ENCODE measurements around the gene ECHDC3.
"Not testable (repeated sequence)": the region's sequence is repeated elsewhere in the genome, so short reads cannot be mapped to it uniquely, and the experiment has no call there.

ECHDC3 gene, protein sequence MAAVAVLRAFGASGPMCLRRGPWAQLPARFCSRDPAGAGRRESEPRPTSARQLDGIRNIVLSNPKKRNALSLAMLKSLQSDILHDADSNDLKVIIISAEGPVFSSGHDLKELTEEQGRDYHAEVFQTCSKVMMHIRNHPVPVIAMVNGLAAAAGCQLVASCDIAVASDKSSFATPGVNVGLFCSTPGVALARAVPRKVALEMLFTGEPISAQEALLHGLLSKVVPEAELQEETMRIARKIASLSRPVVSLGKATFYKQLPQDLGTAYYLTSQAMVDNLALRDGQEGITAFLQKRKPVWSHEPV

DNA sequence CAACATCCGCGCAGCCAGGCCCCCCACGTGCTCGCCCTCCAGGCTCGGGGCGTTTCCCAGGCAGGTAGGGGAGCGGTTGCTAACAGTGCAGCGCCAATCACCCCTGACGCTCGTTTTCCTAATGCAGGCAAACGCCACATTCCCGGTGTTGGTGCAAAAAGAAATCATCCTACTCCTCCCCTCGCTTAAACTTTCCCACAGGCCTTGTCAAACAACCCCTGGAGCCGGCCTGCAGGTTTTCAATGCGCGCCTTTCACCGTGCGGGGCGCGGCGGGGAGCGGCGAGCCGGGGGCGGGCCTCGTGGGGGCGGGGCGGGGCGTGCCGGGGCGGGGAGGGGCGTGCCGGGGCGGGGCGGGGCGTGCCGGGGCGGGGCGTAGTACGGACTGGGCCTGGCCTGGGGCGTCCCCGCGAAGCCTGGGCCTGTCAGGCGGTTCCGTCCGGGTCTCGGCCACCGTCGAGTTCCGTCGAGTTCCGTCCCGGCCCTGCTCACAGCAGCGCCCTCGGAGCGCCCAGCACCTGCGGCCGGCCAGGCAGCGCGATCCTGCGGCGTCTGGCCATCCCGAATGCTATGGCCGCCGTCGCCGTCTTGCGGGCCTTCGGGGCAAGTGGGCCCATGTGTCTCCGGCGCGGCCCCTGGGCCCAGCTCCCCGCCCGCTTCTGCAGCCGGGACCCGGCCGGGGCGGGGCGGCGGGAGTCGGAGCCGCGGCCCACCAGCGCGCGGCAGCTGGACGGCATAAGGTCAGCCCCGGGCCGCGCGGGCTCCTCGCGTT is at the start of gene ECHDC3:
Gene ECHDC3, plus strand, starts transcription at position 374 of the 770 bp plus-strand sequence. Its CDS starts 195 bp downstream, at position 569.
- DNase-seq = peak; percentile 22

DNA sequence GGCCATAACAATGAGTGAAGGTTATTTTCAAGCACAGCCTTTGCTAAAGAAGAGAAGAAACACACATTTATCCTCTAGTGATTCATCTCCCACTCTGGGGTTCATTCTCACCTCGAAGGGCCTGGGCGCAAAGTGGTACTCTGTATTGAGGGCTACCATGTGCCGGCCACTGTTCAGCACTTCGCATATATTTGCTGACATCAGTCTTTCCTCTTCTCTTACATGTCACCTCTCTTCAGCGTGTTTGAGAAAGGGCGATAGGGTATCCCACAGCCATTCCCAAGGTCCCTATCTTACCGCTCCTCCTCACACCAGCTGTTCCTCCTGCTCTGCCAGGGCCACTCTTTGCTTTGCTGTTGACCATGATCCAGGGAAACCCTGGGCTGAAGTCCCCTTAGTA is 48.8 kb upstream of the ECHDC3 start:
- no peak for DNase-seq

DNA sequence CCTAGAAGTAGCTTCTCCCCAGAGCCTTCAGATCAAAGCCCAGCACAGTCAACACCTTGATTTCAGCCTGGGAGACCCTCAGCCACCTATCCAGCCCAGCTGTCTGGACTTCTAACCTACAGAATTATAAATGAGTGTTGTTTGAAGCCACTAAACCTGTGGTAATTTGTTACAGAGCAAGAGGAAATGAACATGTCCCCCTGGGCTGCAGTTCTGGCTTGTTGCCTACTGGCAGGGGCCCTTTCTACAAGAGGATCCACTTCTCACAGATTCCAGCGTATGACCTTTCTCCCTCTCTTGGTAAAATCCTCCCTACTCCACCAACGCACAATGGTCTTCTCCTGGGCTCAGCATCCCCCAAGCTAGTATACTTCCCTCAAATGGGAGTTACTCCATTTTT is 46.4 kb upstream of the ECHDC3 start:
- no peak for DNase-seq

DNA sequence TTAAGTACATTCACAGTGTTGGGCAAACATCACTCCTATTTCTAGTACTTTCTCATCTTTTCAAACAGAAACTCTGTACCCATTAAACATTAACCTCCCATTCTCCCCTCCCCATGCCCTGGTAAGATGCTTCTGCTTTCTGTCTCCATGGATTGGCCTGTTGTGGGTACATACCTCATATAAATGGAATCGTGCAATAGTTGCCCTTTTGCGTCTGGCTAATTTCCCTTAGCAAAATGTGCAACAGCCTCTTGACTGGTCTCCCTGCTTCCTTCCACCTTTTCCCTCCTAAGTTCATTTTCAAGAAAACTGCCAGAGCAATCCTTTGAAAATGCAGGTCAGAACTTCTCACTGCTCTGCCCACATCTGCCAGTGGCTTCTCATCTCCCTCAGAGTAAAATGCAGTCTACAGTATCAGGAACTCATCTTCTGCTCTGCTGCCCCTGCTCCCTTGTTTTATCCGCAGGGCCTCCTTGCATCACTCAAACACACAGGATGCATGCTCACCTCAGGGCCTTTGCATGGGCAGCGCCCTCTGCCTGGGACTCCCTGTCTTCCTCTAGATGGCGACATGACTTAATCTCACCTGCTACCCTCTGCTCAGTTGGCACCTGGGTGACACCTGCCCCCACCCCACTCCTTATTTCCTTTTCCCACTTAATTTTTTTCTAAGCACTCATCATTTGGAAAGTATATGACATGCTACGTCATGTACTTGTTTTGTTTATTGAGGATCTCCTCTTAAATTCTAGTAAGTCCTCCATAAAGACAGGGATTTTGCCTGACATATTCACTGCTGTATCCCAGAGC is 44.3 kb upstream of the ECHDC3 start:
- DNase-seq = no peak

DNA sequence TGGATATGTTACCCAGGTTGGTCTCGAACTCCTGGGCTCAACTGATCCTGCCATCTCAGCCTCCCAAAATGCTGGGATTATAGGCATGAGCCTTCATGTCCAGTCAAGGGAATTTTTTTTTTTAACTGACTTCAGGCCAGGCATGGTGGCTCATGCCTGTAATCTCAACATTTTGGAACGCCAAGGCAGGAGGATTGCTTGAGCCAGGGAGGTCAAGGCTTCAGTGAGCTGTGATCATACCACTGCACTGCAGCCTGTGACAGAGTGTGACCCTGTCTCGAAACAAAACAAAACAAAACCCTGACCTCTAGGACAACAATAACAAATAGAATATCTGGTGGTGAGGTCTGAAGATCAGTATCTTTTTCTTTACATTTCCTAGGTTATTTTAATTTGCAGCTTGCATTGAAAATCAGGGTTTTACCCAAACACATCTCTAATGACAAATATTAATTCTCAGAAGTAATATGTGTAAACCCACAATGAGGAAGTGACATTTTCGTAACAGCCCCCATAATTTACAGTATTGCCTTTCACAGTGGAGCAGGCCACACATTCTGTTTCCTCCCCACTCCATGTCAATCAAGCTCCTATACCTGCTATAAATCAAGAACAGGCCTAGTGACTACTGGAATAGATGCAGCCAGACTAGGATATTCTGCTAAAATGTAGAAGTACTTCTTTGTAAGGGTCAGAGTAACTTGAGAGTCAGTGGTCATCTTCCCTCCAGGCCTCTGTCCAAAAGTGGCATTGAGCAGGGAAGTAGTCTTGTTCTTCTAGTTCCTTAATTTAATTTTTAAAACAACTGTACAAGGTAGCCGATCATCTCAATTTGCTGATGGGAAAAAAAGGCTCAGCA is 43.3 kb upstream of the ECHDC3 start:
- DNase-seq = no peak

DNA sequence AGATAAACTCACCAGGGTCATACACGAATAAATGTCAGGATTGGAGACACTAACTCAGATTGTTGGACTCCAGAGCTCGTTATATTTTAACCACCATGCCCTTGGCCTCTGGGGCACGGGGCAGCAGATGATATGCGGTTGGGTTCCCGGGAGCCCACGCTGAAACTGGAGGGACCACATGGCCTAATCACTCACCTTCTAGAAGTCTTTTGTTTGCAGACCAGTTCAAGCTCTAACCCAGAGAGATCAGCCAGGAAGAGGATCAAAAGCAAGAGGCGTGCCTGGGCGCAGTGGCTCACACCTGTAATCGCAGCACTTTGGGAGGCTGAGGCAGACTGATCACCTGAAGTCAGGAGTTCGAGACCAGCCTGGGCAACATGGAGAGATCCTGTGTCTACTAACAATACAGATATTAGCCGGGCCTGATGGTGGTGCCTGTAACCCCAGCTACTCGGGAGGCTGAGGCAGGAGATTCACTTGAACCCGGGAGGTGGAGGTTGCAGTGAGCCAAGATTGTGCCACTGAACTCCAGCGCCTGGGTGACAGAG is 42.6 kb upstream of the ECHDC3 start:
- DNase-seq = no peak

DNA sequence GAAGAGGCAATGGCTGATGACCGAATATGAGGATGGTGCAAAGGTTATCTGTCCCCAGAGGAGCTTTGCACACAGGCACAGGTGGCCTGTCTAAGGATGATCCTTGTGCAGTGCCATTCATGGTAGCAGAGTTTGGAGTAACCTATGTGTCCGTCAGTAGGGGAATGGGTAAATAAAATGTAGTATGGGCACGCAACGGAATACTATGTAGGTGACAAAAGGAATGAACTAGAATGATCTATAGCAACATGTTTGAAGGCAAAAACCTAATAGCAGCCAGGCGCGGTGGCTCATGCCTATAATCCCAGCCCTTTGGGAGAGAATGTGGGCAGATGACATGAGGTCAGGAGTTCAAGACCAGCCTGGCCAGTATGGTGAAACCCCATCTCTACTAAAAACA is 41.6 kb upstream of the ECHDC3 start:
- no peak for DNase-seq

DNA sequence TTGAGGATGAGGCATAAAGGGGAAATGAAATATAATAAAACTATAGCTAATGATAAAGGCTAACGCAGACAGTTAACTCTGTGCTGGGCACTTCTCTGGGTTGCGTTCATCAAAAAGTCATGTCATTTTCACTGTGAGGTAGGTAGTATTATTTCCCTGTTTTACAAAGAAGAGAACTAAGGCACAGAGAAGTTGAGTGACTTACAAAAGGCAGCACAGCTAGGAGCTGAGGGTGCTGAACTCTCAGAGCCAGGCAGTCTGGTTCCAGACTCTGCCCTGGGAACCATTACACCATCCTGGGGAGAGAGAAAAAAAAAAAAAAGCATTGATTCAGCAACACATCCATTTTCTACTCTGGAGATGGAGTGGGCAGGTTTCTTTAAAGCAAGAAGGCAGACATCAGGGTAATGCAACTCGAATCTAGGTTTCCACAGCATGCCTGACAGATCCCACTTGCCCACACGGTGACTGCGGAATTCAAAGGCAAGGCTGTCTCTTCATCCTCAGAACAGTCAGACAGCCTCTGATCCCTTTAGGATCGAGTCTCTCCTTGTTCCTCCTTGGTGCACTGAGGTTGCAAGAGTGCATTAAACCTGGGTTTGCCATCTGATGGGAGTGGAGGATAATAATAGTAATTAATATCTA is 40.6 kb upstream of the ECHDC3 start:
- no peak for DNase-seq

DNA sequence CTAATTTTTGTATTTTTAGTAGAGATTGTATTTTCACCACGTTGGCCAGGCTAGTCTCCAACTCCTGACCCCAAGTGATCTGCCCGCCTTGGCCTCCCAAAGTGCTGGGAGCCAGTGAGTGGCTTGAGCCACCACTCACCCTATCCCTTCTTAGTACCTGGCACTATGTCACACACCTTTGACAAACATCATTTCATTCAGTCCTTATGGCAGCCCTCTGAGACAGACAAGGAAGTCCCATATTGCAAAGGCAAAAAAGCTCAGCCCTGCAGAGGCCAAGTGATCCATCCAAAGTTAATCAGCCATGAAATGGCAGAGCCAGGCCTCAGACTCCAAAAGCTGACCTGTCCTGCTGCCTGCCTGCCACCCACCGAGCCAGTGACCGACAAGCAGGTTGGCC is 39.9 kb upstream of the ECHDC3 start:
- no peak for DNase-seq

DNA sequence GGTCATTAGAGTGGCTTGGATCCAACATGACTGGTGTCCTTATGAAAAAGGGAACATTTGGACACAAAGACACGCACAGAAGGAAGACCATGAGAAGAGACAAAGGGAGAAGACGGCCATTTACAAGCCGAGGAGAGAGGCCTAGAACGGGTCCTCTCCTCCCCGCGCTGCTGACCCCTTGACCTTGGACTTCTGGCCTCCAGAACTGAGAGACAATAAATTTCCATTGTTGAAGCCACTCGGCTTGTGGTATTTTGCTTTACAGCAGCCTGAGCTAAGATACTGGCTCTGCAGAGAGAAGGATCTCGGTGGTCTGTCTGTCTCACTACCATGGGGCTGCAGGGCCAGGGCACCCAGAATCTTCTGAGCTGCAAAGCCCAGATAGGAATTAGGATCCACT is 38.1 kb upstream of the ECHDC3 start:
- DNase-seq = no peak

DNA sequence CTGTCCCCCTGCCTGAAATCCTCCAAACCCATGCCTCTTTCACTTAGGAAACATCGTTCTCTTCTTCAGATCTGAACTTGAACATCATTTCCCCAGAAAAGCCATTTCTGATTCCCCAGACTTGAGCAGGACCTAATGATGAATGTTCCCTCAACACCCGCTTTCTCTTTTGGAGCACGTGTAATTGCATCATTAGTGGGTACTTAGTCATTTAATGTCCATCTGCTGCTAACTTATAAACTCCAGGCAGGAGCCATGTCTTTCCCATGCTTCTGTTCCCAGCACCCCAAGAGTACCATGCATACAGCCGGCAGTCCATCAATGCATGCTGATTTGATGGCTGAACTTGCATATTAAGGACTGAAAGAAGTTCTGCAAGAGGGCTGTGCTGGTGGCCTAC is 36.5 kb upstream of the ECHDC3 start:
- DNase-seq = no peak

DNA sequence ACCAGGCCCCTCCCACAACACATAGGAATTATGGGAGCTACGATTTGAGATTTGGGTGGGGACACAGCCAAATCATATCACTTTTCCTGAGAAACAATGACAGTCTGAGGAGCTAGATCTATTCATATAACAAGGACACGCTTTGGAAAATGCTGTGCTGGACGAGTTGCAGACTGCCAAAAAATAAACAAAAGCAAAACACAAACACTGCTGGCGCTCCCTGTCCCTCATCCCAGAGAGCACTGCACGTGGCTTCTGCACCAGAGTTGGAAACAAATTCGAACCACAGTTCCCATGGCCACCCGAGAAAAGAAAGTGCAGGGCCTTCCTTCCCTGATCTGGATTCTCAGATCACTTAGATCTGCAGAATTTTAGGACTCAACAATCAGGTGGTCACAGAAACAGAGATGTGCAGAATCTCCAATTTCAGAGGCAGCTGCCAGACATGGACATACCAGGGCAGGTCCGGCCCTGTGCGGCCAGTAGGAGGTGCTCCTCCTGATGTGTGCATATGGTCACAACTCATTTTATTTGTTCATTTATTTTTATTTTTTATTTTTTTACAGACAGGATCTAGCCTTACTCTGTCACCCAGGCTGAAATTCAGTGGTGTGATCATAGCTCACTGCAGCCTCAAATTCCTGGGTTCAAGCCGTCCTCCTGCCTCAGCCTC is 35.2 kb upstream of the ECHDC3 start:
- DNase-seq = no peak

DNA sequence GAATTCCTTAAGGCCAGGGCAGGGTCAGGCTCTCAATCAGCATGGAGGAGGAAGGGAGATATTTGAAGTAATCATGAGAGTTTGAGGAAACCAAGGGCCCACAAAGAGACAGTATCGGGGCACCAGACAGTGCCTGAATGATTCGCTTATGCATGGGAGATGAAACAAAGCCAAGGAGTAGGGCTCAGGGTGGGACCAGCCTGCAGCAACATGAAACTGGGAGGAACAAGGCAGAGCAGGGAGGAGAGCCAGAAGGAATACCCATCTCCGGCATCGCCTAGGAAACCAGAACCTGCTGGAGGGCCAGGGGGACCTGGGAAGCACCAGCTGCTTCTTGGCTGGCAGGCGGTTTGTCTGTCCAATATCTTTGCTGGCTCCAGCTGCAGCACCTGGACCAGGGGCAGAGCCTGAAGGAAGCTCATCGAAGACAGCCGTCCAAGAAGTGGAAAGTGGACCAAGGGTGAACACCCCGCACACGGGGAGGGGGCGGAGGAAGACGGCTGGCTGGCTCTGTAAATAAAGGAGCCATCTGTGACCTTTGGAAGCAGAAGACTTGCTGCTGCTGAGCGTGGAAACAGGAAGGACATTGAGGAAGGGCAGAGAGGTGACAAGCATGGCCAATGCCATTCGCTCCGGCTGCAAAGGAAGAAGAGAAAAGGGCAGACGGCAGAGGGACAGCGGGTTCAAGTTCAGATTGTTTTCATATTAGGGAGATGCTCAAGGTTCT is 34.4 kb upstream of the ECHDC3 start:
- no peak for DNase-seq

DNA sequence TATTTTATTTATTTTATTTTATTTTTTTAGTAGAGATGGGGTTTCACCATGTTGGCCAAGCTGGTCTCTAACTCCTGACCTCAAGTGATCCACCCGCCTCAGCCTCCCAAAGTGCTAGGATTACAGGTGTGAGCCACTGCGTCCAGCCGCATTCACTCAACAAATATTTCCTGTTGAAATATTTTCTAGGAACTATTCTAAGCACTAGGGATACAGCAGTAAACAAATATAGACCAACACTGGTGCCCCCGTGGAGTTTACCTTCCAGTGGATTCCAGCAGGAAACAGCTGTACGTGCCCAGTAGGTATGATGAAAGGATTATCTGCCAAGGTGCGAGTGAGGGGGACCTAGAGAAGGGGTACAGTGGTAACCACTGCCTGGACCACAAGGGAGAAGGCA is 33.4 kb upstream of the ECHDC3 start:
- not testable (repeated sequence) for DNase-seq

DNA sequence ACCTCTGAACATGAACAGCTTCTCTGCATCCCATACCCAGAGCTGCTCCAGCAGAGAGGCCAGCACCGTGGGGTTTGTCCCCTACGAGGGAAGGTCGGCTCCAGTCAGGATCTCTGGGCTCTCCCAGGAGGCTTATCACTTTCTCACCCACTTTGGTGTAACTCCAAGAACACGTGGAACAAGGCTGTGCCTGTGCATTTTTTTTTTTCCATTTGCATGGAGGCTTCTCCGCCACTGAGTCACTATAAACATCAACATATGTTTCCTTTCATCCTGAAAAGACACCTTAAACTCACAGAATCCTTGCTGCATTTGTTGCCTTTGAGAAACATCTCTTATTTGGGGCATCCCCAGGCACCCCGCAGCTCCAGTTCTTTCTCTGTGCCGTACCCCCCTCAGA is 29.4 kb upstream of the ECHDC3 start:
- no peak for DNase-seq

DNA sequence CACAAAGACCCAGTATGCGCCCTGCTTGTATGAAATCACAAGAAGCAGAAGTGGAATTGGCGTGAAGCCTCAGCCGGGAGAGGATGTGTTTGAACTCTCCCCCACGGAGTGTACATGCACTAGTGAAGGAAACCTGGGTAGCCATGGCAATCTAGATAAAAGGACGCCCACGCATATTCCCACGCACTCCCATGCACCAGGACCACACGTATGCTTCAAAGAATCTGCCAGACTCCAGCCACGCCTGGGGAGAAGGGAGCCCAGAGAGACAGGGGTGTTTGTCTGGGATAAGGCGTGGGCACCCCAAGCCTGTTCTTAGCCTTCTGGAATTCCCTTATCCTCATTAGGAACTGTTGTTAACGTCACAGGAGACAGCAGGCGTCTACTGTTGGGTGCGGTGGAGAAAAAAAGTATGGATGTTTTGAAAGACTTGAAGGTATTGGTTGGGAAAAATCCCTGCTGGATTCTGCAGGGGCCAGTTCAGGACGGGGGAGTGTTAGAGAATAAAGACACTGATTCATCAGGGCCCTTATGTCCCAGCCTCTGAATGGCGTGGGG is 28.9 kb upstream of the ECHDC3 start:
- no peak for DNase-seq

DNA sequence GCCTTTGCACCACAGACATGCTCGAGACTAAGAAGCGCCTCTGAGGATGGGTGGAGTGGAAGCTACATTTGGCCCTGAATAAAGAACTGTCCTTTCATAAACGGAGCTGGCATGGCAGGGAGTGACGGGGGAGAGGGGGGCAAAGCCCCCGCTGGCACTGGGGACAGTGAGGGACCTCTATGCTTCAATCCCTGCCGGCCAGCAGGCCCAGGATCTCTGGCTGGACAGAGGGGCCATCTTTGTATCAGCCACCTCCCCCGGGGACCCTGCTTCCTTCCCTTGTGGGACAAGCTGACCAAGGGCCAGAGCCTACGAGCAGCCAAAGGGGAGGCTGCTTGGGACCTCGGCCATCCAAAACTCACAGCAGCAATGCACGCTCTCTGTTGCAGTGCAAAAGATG is 28.2 kb upstream of the ECHDC3 start:
- no peak for DNase-seq

DNA sequence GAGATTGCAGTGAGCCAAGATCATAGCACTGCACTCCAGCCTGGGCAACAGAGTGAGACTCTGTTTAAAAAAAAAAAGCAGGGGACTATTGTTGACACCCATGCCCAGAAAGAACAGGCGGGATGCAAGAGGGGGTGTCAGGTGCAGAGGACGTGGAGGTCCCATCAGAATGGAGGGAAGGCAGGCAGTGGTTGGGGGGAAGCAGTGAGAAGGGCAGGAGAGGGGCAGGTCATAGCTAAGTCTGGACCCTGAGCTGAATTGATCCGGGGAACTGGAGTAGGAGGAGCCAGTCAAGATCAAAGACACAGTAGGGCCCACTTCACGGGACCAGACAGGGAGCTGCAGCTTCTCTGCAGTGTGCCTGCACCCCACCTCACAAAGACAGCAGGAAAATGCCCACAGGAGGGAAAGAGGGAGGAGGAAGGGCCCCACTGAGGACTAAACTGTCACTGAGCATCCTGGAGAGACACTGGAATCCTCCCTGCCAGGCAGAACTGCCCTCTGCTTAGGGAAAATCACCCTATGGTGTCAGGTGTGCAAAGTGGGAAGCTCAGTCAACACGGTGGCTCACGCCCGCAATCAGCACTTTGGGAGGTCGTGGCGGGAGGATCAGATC is 27.3 kb upstream of the ECHDC3 start:
- no peak for DNase-seq

DNA sequence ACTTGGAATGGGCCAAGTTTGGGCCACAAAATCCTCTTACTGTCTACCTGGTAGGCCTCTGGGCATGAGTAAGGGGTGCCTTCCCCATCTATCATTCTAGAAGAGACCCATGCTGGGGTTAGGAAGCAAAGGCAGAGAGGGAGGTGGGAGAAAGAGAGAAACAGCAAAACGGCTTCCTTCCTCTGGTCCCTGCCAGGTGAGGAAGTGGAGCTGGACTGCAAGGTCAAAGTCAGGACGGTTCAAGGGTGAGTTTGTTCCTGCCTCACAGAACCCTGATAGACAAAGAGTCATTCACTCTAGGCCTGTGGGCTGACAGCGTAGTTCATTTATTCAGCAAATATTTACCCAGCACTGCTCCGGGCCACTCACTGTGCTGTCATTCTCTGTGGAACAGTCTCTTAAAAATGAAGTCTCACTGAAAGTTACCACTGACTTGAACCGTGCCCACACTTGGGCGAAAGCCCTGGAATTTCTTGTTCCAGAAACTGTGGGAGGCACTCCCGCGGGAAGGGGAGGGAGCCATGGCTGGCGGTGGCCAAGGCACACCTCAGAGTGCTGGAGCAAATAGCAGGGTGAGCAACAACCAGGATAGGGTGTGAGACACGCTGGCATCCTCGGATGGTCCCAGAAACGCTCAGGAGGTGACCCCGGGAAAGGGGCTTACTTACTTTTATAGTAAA is 26.2 kb upstream of the ECHDC3 start:
- no peak for DNase-seq

All from NCI-H526 treated with DMSO at 0.1 percent for 48 hours (cell line).